ENCODE data around the gene PLVAP. TPM values are rescaled to one million over a fixed set of nuclear protein-coding genes. Genes with fewer than 3 reads are reported as not detected.

Gene PLVAP
- total RNA-seq, 1 donor from 2014 or later, result not detected

GRCh38 chr19:17306285-17306714, 70.8 kb downstream of the PLVAP start:
- peak overlapping the region; percentile 64 for H3K4me3 ChIP-seq (ENCODE audit: low read depth, low read length)
- no peaks in the 10 kb centered on the region for H3K27me3 ChIP-seq (ENCODE audit: control insufficient read depth, insufficient read depth, low read length)
- DNase-seq (ENCODE audit: low read depth) (no peak), FAIRE-seq (no peak)
- no peaks in the 10 kb centered on the region for H3K36me3 ChIP-seq (ENCODE audit: control insufficient read depth, insufficient read depth, low read length)
- TF ChIP-seq CTCF (IDR thresholded peaks at IDR 0.05; ENCODE audit: insufficient read depth, low read length, severe bottlenecking), result no peak

- DNase-seq (ENCODE audit: low read depth) (peak; percentile 99), FAIRE-seq (no peak)
- H3K36me3 ChIP-seq (ENCODE audit: control insufficient read depth, insufficient read depth, low read length), result no peaks in the 10 kb centered on the region
- peak; percentile 94 for TF ChIP-seq CTCF (IDR thresholded peaks at IDR 0.05; ENCODE audit: insufficient read depth, low read length, severe bottlenecking)
- no peaks in the 10 kb centered on the region for H3K27me3 ChIP-seq (ENCODE audit: control insufficient read depth, insufficient read depth, low read length)
- peak within 1 kb of the TSS; percentile 64 for H3K4me3 ChIP-seq (ENCODE audit: low read depth, low read length)
Measured at GRCh38 chr19:17305517-17306284, 71.4 kb downstream of the PLVAP start, which contains the start of gene MRPL34. Gene MRPL34, plus strand, starts transcription at chr19:17305872. Its CDS starts 21 bp downstream, at chr19:17305893.

- no peaks in the 10 kb centered on the region for H3K36me3 ChIP-seq (ENCODE audit: control insufficient read depth, insufficient read depth, low read length)
- FAIRE-seq, result no peak
- DNase-seq (ENCODE audit: low read depth), result no peak
- no peak overlapping the region for H3K4me3 ChIP-seq (ENCODE audit: low read depth, low read length)
- no peaks in the 10 kb centered on the region for H3K27me3 ChIP-seq (ENCODE audit: control insufficient read depth, insufficient read depth, low read length)
- TF ChIP-seq CTCF (IDR thresholded peaks at IDR 0.05; ENCODE audit: insufficient read depth, low read length, severe bottlenecking), result no peak
Measured at GRCh38 chr19:17305216-17305516, 72.0 kb downstream of the PLVAP start.

GRCh38 chr19:17304386-17305215, 72.5 kb downstream of the PLVAP start:
- H3K36me3 ChIP-seq (ENCODE audit: control insufficient read depth, insufficient read depth, low read length), result no peaks in the 10 kb centered on the region
- no peak for FAIRE-seq
- H3K4me3 ChIP-seq (ENCODE audit: low read depth, low read length), result no peak overlapping the region
- H3K27me3 ChIP-seq (ENCODE audit: control insufficient read depth, insufficient read depth, low read length), result no peaks in the 10 kb centered on the region
- DNase-seq (ENCODE audit: low read depth), result peak; percentile 86
- no peak for TF ChIP-seq CTCF (IDR thresholded peaks at IDR 0.05; ENCODE audit: insufficient read depth, low read length, severe bottlenecking)

GRCh38 chr19:17303940-17304267, 73.2 kb downstream of the PLVAP start:
- no peak for FAIRE-seq
- Histone ChIP-seq H3K27me3 (ENCODE audit: control insufficient read depth, insufficient read depth, low read length) (no peaks in the 10 kb centered on the region), H3K36me3 (ENCODE audit: control insufficient read depth, insufficient read depth, low read length) (no peaks in the 10 kb centered on the region), H3K4me3 (ENCODE audit: low read depth, low read length) (no peak overlapping the region)
- no peak for TF ChIP-seq CTCF (IDR thresholded peaks at IDR 0.05; ENCODE audit: insufficient read depth, low read length, severe bottlenecking)
- DNase-seq (ENCODE audit: low read depth), result peak; percentile 70

Data from bronchial epithelial cell (primary cell).